ENCODE results near the gene DSCAML1. TPM values are rescaled to one million over a fixed set of nuclear protein-coding genes. Genes with fewer than 3 reads are reported as not detected.

DSCAML1 gene
- total RNA-seq, 2 donors from 2014 or later = 0.33 to 1.6 TPM

GRCh38 chr11:117794772-117795629, 2.0 kb downstream of the DSCAML1 start:
- H3K4me3 ChIP-seq = no peak overlapping the region
- no peaks in the 10 kb centered on the region for H3K9me3 ChIP-seq
- DNase-seq (no peak), ATAC-seq (no peak)
- TF ChIP-seq CTCF (IDR thresholded peaks at IDR 0.05) (no peak), POLR2A (IDR thresholded peaks at IDR 0.05) (no peak)
- H3K4me1 ChIP-seq = peaks cover 21% of the 10 kb centered on the region
- H3K27me3 ChIP-seq = peaks cover 4 to 22% of the 10 kb centered on the region in 2 donors
- 42 to 46% methylated on average over 29 of the region's 29 CpGs for WGBS, 2 donors
- intact Hi-C loops (cut with DNase I) = no loop called here
- no peaks in the 10 kb centered on the region for H3K36me3 ChIP-seq (replicated peaks in 1 of 2; ENCODE audit: insufficient read depth in 1 of 2, low read depth in 2 of 2)
- H3K27ac ChIP-seq = no peak overlapping the region

DNA sequence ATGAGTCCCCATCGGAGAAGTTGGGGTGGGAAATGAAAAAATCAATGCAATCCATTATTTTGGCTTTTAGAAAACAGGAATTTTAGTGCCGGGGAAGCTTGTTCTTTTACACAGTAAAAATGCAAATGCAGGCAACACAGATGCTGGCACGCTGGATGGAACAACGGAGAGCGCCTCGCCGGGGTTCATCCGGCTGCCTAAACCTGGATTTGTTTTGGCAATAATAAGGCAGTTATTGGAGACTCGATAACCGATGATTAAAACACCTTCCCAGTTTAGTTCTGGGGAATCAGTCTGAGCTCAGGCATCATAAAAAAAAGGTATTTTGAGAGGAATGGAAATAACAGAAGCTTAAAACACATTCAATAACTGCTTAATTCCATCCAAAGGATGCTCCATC, 2.9 kb downstream of the DSCAML1 start:
- no peak for ATAC-seq
- no peak for DNase-seq
- intact Hi-C loops (cut with DNase I) = no loop called here
- Histone ChIP-seq H3K27me3 (peaks cover 4 to 22% of the 10 kb centered on the region in 2 donors), H3K36me3 (replicated peaks in 1 of 2; ENCODE audit: insufficient read depth in 1 of 2, low read depth in 2 of 2) (no peaks in the 10 kb centered on the region), H3K4me3 (no peak overlapping the region), H3K9me3 (no peaks in the 10 kb centered on the region), H3K27ac (no peak overlapping the region), H3K4me1 (peaks cover 21% of the 10 kb centered on the region)
- no peak for TF ChIP-seq POLR2A (IDR thresholded peaks at IDR 0.05)
- no peak for TF ChIP-seq CTCF (IDR thresholded peaks at IDR 0.05)
- WGBS, 2 donors = 75 to 77% methylated on average over 10 of the region's 10 CpGs

DNA sequence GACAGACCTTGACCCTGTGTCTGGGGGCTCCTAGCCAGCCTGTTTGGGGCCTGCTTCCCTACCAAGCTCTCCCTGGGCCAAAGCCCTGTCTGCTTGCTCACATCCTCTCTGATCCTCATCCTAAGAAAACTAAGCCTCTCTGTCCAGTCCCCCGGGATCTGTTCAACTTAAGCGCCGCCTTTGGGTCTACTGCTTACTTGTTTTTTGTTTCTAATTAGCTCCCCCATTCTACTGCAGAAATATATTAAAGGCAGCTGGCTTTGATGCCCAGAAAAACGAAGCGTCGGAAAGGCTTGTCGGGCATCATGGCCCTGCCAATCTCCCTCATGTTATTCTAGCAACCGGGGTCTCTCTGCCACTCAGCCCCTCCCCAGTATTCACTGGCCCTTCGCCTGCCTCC, 3.4 kb downstream of the DSCAML1 start:
- no peak for ATAC-seq
- intact Hi-C loops (cut with DNase I) = no loop called here
- Histone ChIP-seq H3K27me3 (peaks cover 4 to 22% of the 10 kb centered on the region in 2 donors), H3K9me3 (no peaks in the 10 kb centered on the region), H3K27ac (no peak overlapping the region), H3K4me3 (no peak overlapping the region), H3K36me3 (replicated peaks in 1 of 2; ENCODE audit: insufficient read depth in 1 of 2, low read depth in 2 of 2) (no peaks in the 10 kb centered on the region), H3K4me1 (peaks cover 21% of the 10 kb centered on the region)
- DNase-seq = no peak
- TF ChIP-seq POLR2A (IDR thresholded peaks at IDR 0.05) = no peak
- TF ChIP-seq CTCF (IDR thresholded peaks at IDR 0.05) = no peak
- 84% methylated on average over 9 of the region's 9 CpGs for WGBS, 2 donors

- WGBS, 2 donors = 77 to 81% methylated on average over 4 to 6 of the region's 6 CpGs
- intact Hi-C loops (cut with DNase I) = no loop called here
- Histone ChIP-seq H3K9me3 (no peaks in the 10 kb centered on the region), H3K4me3 (no peak overlapping the region), H3K27me3 (peaks cover 4 to 22% of the 10 kb centered on the region in 2 donors), H3K27ac (no peak overlapping the region), H3K36me3 (replicated peaks in 1 of 2; ENCODE audit: insufficient read depth in 1 of 2, low read depth in 2 of 2) (no peaks in the 10 kb centered on the region), H3K4me1 (peaks cover 21% of the 10 kb centered on the region)
- peak in 2 of 4 donors; percentile 16 to 19 for DNase-seq
- no peak for TF ChIP-seq CTCF (IDR thresholded peaks at IDR 0.05)
- no peak for TF ChIP-seq POLR2A (IDR thresholded peaks at IDR 0.05)
- no peak for ATAC-seq
These were observed 4.0 kb downstream of the DSCAML1 start for GRCh38 chr11:117792992-117793391.

- no peak overlapping the region for H3K4me3 ChIP-seq
- H3K27me3 ChIP-seq = peaks cover 4 to 22% of the 10 kb centered on the region in 2 donors
- intact Hi-C loops (cut with DNase I) = no loop called here
- H3K9me3 ChIP-seq = no peaks in the 10 kb centered on the region
- 54 to 80% methylated on average over 4 to 5 of the region's 5 CpGs for WGBS, 2 donors
- no peak overlapping the region for H3K27ac ChIP-seq
- ATAC-seq (no peak), DNase-seq (no peak)
- H3K4me1 ChIP-seq = peaks cover 20% of the 10 kb centered on the region
- H3K36me3 ChIP-seq (replicated peaks in 1 of 2; ENCODE audit: insufficient read depth in 1 of 2, low read depth in 2 of 2) = no peaks in the 10 kb centered on the region
- TF ChIP-seq CTCF (IDR thresholded peaks at IDR 0.05) (no peak), POLR2A (IDR thresholded peaks at IDR 0.05) (no peak)
These were observed 4.8 kb downstream of the DSCAML1 start for GRCh38 chr11:117792241-117792640.
